ENCODE data around the gene ETS1. TPM values are rescaled to one million over a fixed set of nuclear protein-coding genes. Genes with fewer than 3 reads are reported as not detected.
A peak's percentile ranks its signal among the peaks of the same experiment; 100 is the strongest.

ETS1 gene
- total and polyA plus RNA-seq, 2 experiments from 2014 or later: 6.7 to 21.8 TPM

DNA sequence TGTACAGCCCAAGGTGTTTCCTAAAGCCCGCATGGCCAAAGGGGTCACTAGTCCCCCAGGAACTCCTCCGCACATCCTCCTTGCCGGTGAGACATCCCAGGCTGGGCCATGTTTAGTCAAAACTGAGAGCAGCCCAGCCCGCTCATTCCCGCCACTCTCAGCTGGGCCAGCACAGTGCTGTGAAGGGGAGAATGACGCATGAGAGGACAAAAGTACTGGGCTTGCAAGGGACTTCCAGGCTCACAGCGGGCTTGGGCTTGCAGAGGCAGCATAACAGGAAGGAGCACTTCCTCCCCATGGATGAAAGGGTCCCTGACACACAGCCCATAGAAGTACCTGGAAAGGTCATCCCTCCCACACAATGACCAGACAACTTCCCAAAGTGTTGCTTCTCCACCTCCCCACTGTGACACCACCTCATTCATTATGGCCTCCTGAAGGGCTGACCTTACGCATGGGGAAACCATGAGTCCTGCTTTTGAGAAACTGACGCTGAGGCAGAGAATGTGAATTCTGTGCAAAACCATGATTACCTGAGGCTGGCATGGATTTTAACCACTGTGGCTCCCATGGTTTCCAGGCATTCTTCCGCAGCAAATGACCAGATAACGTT, 19.1 kb downstream of the ETS1 start:
- Histone ChIP-seq H3K4me1 (ENCODE audit: insufficient read depth) (no peaks in the 10 kb centered on the region), H3K27ac (no peak overlapping the region), H3K27me3 (no peaks in the 10 kb centered on the region), H3K79me2 (no peaks in the 10 kb centered on the region), H3K9me2 (replicated peaks; ENCODE audit: insufficient read depth) (no peaks in the 10 kb centered on the region), H3K4me2 (no peak overlapping the region), H2AFZ (no peak overlapping the region), H4K20me1 (ENCODE audit: insufficient read depth, poor library complexity, severe bottlenecking) (no peaks in the 10 kb centered on the region), H3K4me3 (no peak overlapping the region), H3K36me3 (replicated peaks; ENCODE audit: insufficient read depth, low read depth) (no peaks in the 10 kb centered on the region), H3K9me3 (ENCODE audit: low read depth) (no peaks in the 10 kb centered on the region)
- WGBS (ENCODE audit: low lambda C conversion rate, missing lambda C conversion rate): 87% methylated on average over 11 of the region's 11 CpGs
- no peak for DNase-seq (ENCODE audit: low spot score)
- TF ChIP-seq, protein P1, sequence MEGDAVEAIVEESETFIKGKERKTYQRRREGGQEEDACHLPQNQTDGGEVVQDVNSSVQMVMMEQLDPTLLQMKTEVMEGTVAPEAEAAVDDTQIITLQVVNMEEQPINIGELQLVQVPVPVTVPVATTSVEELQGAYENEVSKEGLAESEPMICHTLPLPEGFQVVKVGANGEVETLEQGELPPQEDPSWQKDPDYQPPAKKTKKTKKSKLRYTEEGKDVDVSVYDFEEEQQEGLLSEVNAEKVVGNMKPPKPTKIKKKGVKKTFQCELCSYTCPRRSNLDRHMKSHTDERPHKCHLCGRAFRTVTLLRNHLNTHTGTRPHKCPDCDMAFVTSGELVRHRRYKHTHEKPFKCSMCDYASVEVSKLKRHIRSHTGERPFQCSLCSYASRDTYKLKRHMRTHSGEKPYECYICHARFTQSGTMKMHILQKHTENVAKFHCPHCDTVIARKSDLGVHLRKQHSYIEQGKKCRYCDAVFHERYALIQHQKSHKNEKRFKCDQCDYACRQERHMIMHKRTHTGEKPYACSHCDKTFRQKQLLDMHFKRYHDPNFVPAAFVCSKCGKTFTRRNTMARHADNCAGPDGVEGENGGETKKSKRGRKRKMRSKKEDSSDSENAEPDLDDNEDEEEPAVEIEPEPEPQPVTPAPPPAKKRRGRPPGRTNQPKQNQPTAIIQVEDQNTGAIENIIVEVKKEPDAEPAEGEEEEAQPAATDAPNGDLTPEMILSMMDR (IDR thresholded peaks at IDR 0.05; ENCODE audit: poor library complexity): no peak
- no peak for TF ChIP-seq EZH2phosphoT487 (IDR thresholded peaks at IDR 0.05; ENCODE audit: low read depth, severe bottlenecking, unreplicated experiment)
- TF ChIP-seq EZH2 (IDR thresholded peaks at IDR 0.05; ENCODE audit: borderline replicate concordance): no peak

DNA sequence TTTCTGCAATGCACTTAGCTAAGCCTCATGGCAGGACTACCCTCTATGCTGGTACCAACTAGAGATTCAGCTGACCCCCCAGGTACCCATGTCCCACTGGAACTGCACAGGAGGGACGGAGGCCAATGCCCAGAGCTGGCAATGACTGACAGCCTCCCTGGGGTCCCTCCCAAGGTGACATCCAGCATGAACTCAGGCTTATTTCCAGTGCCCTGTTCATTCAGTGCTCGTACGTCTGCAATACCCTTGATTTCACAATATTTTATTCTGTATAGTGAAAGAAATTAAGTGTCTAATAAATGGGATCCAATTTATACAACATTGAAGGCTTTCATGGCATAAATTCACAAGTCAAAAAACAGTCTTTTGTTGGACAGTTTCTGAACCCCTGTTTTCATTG, 20.2 kb downstream of the ETS1 start:
- Histone ChIP-seq H3K4me3 (no peak overlapping the region), H2AFZ (no peak overlapping the region), H4K20me1 (ENCODE audit: insufficient read depth, poor library complexity, severe bottlenecking) (no peaks in the 10 kb centered on the region), H3K9me2 (replicated peaks; ENCODE audit: insufficient read depth) (no peaks in the 10 kb centered on the region), H3K27me3 (no peaks in the 10 kb centered on the region), H3K4me2 (no peak overlapping the region), H3K4me1 (ENCODE audit: insufficient read depth) (no peaks in the 10 kb centered on the region), H3K27ac (no peak overlapping the region), H3K36me3 (replicated peaks; ENCODE audit: insufficient read depth, low read depth) (no peaks in the 10 kb centered on the region), H3K79me2 (no peaks in the 10 kb centered on the region), H3K9me3 (ENCODE audit: low read depth) (no peaks in the 10 kb centered on the region)
- no peak for DNase-seq (ENCODE audit: low spot score)
- 97% methylated on average over 3 of the region's 3 CpGs for WGBS (ENCODE audit: low lambda C conversion rate, missing lambda C conversion rate)
- TF ChIP-seq, protein P1 (IDR thresholded peaks at IDR 0.05; ENCODE audit: poor library complexity): no peak
- TF ChIP-seq EZH2phosphoT487 (IDR thresholded peaks at IDR 0.05; ENCODE audit: low read depth, severe bottlenecking, unreplicated experiment) (no peak), EZH2 (IDR thresholded peaks at IDR 0.05; ENCODE audit: borderline replicate concordance) (no peak)

DNA sequence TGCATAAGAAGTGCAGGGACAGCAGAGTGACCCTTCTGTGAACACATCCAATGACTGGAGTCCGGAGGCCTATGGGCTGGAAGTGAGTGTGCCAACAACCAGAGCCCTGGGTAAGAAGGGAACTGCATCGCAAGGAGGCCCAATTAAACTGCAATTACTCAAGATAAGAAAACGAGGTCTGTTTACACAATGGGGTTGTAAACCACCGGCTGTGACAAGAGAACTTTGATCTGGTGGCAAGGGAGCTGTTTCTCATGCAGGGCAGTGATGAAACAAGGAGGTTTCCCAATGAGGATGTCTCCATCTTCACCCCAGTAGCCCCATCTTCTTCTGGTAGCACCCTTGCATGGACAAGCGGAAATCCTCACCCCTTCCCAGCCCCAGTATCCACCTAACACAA, 21.5 kb downstream of the ETS1 start:
- no peaks in the 10 kb centered on the region for H3K4me1 ChIP-seq (ENCODE audit: insufficient read depth)
- DNase-seq (ENCODE audit: low spot score): peak; percentile 70
- no peak overlapping the region for H2AFZ ChIP-seq
- 28% methylated on average over 5 of the region's 5 CpGs for WGBS (ENCODE audit: low lambda C conversion rate, missing lambda C conversion rate)
- H3K9me2 ChIP-seq (replicated peaks; ENCODE audit: insufficient read depth): no peaks in the 10 kb centered on the region
- no peaks in the 10 kb centered on the region for H3K9me3 ChIP-seq (ENCODE audit: low read depth)
- H3K36me3 ChIP-seq (replicated peaks; ENCODE audit: insufficient read depth, low read depth): no peaks in the 10 kb centered on the region
- TF ChIP-seq EZH2phosphoT487 (IDR thresholded peaks at IDR 0.05; ENCODE audit: low read depth, severe bottlenecking, unreplicated experiment) (peak; percentile 61), EZH2 (IDR thresholded peaks at IDR 0.05; ENCODE audit: borderline replicate concordance) (no peak)
- TF ChIP-seq, protein P1 (IDR thresholded peaks at IDR 0.05; ENCODE audit: poor library complexity): no peak
- no peaks in the 10 kb centered on the region for H3K79me2 ChIP-seq
- no peaks in the 10 kb centered on the region for H4K20me1 ChIP-seq (ENCODE audit: insufficient read depth, poor library complexity, severe bottlenecking)
- H3K4me2 ChIP-seq: no peak overlapping the region
- no peak overlapping the region for H3K27ac ChIP-seq
- no peak overlapping the region for H3K4me3 ChIP-seq
- H3K27me3 ChIP-seq: no peaks in the 10 kb centered on the region
